Measurements from ENCODE around the gene ADH1B. TPM values are rescaled to one million over a fixed set of nuclear protein-coding genes. Genes with fewer than 3 reads are reported as not detected.
A peak's percentile ranks its signal among the peaks of the same experiment; 100 is the strongest.
"Not testable (repeated sequence)": the region's sequence is repeated elsewhere in the genome, so short reads cannot be mapped to it uniquely, and the experiment has no call there.

The ADH1B gene
- not detected in 2 replicates for total RNA-seq (2014; rRNA removed; shearing (Covaris generic))

- no peak for DNase-seq
- Histone ChIP-seq H3K4me1 (no peaks in the 10 kb centered on the region), H3K27ac (no peak within 1 kb of the TSS), H3K27me3 (no peaks in the 10 kb centered on the region), H3K9me3 (replicated peaks) (no peaks in the 10 kb centered on the region), H3K4me3 (no peak within 1 kb of the TSS), H3K36me3 (no peaks in the 10 kb centered on the region)
Measured at GRCh38 chr4:99321241-99322191, at the start of gene ADH1B. Gene ADH1B, minus strand, starts transcription at chr4:99321401. Its CDS starts 70 bp downstream, at chr4:99321331.

DNA sequence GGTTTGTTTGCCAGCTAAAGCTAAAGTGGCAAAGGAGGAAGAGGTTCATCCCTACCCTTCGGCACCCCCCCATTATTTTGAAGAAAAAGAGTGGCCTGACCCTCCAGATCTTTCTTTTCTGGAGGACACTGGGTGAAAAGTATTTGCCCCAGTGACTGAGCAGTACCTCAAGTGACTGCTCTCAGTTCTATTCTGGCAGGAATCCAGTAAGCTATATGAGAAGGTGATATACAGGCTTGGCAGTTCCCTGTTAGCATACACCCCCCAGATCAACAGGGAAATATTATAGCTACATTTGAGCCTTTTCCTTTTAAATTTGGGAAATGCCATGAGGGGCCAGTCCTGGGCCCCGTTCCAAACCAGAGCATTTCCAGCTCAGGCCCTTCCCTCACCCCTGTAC lies 46.6 kb upstream of the ADH1B start:
- H3K36me3 ChIP-seq; H3K4me1 ChIP-seq; DNase-seq; H3K27ac ChIP-seq; H3K4me3 ChIP-seq; H3K9me3 ChIP-seq (replicated peaks); H3K27me3 ChIP-seq: not testable (repeated sequence)

- no peak overlapping the region for H3K4me3 ChIP-seq
- no peaks in the 10 kb centered on the region for H3K36me3 ChIP-seq
- H3K27ac ChIP-seq = no peak overlapping the region
- H3K9me3 ChIP-seq (replicated peaks) = no peaks in the 10 kb centered on the region
- no peak for DNase-seq
- H3K27me3 ChIP-seq = no peaks in the 10 kb centered on the region
- H3K4me1 ChIP-seq = no peaks in the 10 kb centered on the region
Measured at GRCh38 chr4:99366491-99366890, 45.3 kb upstream of the ADH1B start.

GRCh38 chr4:99362768-99363167 lies 41.6 kb upstream of the ADH1B start:
- no peak overlapping the region for H3K27ac ChIP-seq
- no peaks in the 10 kb centered on the region for H3K36me3 ChIP-seq
- H3K4me1 ChIP-seq = no peaks in the 10 kb centered on the region
- H3K9me3 ChIP-seq (replicated peaks) = no peaks in the 10 kb centered on the region
- no peak overlapping the region for H3K4me3 ChIP-seq
- H3K27me3 ChIP-seq = no peaks in the 10 kb centered on the region
- DNase-seq = no peak

DNA sequence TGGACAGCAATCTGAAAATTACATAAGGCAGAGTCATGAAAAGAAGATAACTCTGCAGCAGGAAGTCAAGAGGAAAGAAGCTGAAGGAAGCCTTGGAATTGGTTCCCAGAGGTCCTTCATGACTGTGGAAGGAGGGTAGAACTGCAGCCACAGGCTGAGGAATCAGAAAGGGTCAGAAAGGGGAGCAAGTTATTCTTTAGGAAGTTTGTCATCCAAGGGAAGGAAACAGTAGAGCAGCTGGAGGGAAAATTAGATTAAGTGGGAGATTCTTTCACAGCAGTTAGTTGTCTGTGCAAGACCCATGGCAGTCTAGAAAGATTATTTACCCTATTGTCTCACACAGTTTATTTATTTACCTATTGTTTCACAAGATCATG lies 40.7 kb upstream of the ADH1B start:
- H3K27me3 ChIP-seq = no peaks in the 10 kb centered on the region
- no peak overlapping the region for H3K27ac ChIP-seq
- H3K4me3 ChIP-seq = no peak overlapping the region
- no peaks in the 10 kb centered on the region for H3K36me3 ChIP-seq
- DNase-seq = no peak
- no peaks in the 10 kb centered on the region for H3K9me3 ChIP-seq (replicated peaks)
- H3K4me1 ChIP-seq = no peaks in the 10 kb centered on the region

- DNase-seq = no peak
- no peak overlapping the region for H3K4me3 ChIP-seq
- H3K27ac ChIP-seq = no peak overlapping the region
- H3K9me3 ChIP-seq (replicated peaks) = no peaks in the 10 kb centered on the region
- no peaks in the 10 kb centered on the region for H3K4me1 ChIP-seq
- H3K27me3 ChIP-seq = no peaks in the 10 kb centered on the region
- H3K36me3 ChIP-seq = no peaks in the 10 kb centered on the region
Measured at GRCh38 chr4:99361268-99361898, 40.2 kb upstream of the ADH1B start.

DNA sequence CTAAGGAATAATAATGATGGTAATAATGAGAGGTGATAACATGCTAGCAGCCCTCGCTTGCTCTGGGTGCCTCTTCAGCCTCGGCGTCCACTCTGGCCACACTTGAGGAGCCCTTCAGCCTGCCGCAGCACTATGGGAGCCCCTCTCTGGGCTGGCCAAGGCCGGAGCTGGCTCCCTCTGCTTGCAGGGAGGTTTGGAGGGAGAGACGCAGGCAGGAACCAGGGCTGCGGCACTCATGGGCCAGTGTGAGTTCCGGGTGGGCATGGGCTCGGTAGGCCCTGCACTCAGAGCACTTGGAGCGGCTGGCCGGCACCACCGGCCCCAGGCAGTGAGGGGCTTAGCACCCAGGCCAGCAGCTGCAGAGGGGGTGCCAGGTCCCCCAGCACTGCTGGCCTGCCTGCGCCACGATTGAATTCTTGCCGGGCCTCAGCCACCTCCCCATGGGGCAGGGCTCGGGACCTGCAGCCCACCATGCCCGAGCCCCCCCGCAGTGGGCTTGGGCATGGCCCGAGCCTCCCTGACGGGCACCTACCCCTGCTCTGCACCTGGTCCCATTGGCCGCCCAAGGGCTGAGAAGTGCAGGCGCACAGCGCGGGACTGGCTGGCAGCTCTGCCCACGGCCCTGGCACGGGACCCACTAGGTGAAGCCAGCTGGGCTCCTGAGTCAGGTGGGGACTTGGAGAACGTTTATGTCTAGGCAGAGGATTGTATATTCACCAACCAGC lies 38.4 kb upstream of the ADH1B start:
- Histone ChIP-seq H3K27ac (no peak overlapping the region), H3K4me3 (no peak overlapping the region), H3K27me3 (no peaks in the 10 kb centered on the region), H3K36me3 (no peaks in the 10 kb centered on the region), H3K9me3 (replicated peaks) (no peaks in the 10 kb centered on the region), H3K4me1 (no peaks in the 10 kb centered on the region)
- DNase-seq = no peak

GRCh38 chr4:99357948-99358347 lies 36.7 kb upstream of the ADH1B start:
- Histone ChIP-seq H3K27ac (no peak overlapping the region), H3K9me3 (replicated peaks) (no peaks in the 10 kb centered on the region), H3K4me1 (no peaks in the 10 kb centered on the region), H3K4me3 (no peak overlapping the region), H3K27me3 (no peaks in the 10 kb centered on the region), H3K36me3 (no peaks in the 10 kb centered on the region)
- DNase-seq = no peak

DNA sequence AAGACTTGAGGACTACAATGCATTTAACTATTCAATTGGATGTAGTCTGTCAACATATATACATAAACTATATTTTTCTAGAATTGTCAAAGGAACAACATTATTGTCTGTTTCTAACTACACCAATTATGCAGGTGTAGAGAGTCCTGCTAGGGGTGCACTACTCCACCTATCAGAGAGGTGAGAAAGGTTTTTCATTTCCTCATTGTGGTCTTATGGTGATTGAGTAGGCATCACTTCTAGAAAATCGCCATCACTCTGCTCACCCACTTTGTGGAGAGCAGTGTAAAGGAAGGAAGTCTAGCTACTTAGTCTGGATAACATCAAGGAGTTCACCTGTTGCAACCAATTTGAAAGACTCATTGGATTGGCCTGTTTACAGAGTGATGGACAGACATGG lies 35.8 kb upstream of the ADH1B start:
- no peak for DNase-seq
- H3K27me3 ChIP-seq = no peaks in the 10 kb centered on the region
- H3K4me1 ChIP-seq = no peaks in the 10 kb centered on the region
- H3K9me3 ChIP-seq (replicated peaks) = no peaks in the 10 kb centered on the region
- H3K27ac ChIP-seq = no peak overlapping the region
- no peaks in the 10 kb centered on the region for H3K36me3 ChIP-seq
- H3K4me3 ChIP-seq = no peak overlapping the region

DNA sequence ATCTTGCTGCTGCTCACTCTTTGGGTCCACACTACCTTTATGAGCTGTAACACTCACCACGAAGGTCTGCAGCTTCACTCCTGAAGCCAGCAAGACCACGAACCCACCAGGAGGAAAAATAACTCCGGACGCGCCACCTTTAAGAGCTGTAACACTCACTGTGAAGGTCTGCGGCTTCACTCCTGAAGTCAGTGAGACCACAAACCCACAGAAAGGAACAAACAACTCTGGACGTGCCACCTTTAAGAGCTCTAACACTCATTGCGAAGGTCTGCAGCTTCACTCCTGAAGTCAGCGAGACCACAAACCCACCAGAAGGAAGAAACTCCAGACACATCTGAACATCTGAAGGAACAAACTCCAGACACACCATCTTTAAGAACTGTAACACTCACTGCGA lies 34.9 kb upstream of the ADH1B start:
- not testable (repeated sequence) for H3K27ac ChIP-seq; H3K4me1 ChIP-seq; H3K27me3 ChIP-seq; DNase-seq; H3K36me3 ChIP-seq; H3K4me3 ChIP-seq; H3K9me3 ChIP-seq (replicated peaks)

- DNase-seq = peak in 1 of 2 experiments; percentile 2
- H3K27ac ChIP-seq = no peak within 1 kb of the TSS
- H3K27me3 ChIP-seq = no peaks in the 10 kb centered on the region
- H3K36me3 ChIP-seq = no peaks in the 10 kb centered on the region
- no peaks in the 10 kb centered on the region for H3K9me3 ChIP-seq (replicated peaks)
- no peak within 1 kb of the TSS for H3K4me3 ChIP-seq
- H3K4me1 ChIP-seq = no peaks in the 10 kb centered on the region
Measured at GRCh38 chr4:99352602-99353537, 31.7 kb upstream of the ADH1B start, which contains the start of gene ADH1C. Gene ADH1C, minus strand, starts transcription at chr4:99352746. Its CDS starts 71 bp downstream, at chr4:99352675.

DNA sequence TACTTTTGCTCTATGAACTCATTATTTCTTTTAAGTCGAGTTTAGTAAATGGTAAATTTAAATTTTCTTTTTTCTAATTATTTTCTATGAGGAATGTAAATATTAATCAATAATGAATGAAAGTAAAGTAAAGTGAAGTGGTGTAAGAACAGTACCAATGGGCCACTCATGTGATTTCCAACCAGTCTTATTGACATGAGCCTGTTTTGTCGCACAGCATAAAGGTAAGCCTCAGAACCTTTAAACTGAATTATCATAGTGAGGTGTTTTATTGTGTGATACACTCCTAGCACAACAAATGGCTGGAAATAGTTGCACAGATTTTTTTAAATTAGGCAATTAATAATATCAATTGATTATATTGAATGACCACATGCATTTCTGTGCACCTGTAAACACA lies 30.3 kb upstream of the ADH1B start:
- DNase-seq = no peak
- Histone ChIP-seq H3K4me3 (no peak overlapping the region), H3K4me1 (no peaks in the 10 kb centered on the region), H3K27ac (no peak overlapping the region), H3K9me3 (replicated peaks) (no peaks in the 10 kb centered on the region), H3K36me3 (no peaks in the 10 kb centered on the region), H3K27me3 (no peaks in the 10 kb centered on the region)

DNA sequence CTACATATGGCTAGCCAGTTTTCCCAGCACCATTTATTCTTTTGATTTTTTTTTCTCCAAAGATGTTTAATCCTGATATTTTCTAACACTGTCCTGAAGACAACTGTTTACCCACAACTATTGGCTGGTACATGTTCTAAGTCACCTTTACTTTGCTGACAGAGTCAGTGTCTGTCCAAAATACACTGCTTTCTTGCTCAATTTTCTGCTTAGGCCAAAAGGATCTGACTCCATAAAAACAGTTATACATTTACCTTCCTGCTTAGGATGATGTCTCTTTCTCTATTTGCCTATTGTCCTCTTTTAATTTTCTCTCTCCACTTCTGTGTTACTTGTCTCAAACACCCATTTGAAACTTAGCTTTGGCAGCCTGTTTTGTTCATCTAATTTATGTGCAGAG lies 28.1 kb upstream of the ADH1B start:
- no peak for DNase-seq
- Histone ChIP-seq H3K36me3 (no peaks in the 10 kb centered on the region), H3K4me1 (no peaks in the 10 kb centered on the region), H3K4me3 (no peak overlapping the region), H3K27ac (no peak overlapping the region), H3K27me3 (no peaks in the 10 kb centered on the region), H3K9me3 (replicated peaks) (no peaks in the 10 kb centered on the region)

DNA sequence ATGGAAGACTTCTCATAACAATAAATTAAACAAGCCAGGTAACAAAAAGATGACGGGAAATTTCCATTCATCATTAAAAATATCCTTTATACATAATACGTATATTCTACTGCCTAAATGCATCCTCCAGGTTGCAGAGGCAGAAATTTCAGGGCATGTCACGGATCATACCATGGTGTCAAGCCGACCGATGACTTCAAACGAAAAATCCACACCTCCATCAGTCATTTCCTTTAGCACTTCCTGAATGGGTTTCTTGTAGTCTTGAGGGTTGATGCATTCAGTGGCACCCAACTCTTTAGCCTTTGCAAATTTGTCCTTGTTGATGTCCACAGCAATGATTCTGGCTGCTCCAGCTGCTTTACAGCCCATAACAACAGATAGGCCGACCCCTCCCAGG lies 21.4 kb upstream of the ADH1B start:
- not testable (repeated sequence) for H3K36me3 ChIP-seq; H3K27me3 ChIP-seq; H3K4me3 ChIP-seq; H3K4me1 ChIP-seq; DNase-seq; H3K9me3 ChIP-seq (replicated peaks); H3K27ac ChIP-seq

Measured in SJCRH30 (cell line).